Measurements from ENCODE around the gene PLPPR2. TPM values are rescaled to one million over a fixed set of nuclear protein-coding genes. Genes with fewer than 3 reads are reported as not detected.

The PLPPR2 gene
- total RNA-seq, 1 experiment from 2014 or later: 19.5 TPM

DNA sequence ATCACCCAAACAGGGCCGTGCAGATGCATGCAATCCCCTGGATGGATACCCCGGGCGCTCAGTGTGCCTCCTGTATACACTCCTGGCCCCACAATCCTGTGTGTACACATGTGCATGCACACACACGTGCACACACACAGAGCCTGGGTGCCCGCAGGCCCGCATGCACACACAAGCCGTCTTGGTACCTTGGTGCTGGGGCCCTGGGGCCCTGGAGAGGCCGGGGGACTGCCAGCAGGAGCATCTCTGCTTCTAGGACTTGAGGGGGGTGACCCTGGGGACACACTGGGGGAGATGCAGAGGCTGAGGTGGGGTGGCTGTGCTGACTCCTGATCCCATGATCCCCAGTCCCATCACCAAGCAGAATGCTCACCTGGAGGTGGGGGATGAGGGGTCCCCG, 44.4 kb downstream of the PLPPR2 start:
- no peak overlapping the region for H3K27ac Mint-ChIP-seq (ENCODE audit: low read depth, unreplicated experiment)
- intact Hi-C loops (cut with micrococcal nuclease): no loop called here
- H3K36me3 Mint-ChIP-seq (ENCODE audit: insufficient read depth, unreplicated experiment): no peaks in the 10 kb centered on the region
- H3K4me3 Mint-ChIP-seq (ENCODE audit: unreplicated experiment): no peak overlapping the region
- BruUV-seq (replicated peaks): no TSS peak
- ChIA-PET CTCF (interaction anchor here (0.7 to 1.6 kb wide), 2 partner anchors 18 to 104 kb away, joined by 3 to 5 read pairs; no protein-coding TSS in a partner anchor), POLR2A (no interaction called here)
- H3K27me3 Mint-ChIP-seq (ENCODE audit: insufficient read depth, unreplicated experiment): no peaks in the 10 kb centered on the region
- no peak for TF ChIP-seq CTCF (IDR thresholded peaks at IDR 0.05; ENCODE audit: unreplicated experiment)
- no peaks in the 10 kb centered on the region for H3K9me3 Mint-ChIP-seq (ENCODE audit: unreplicated experiment)
- no peak for DNase-seq (ENCODE audit: unreplicated experiment)
- no peaks in the 10 kb centered on the region for H3K4me1 Mint-ChIP-seq (ENCODE audit: insufficient read depth, unreplicated experiment)

GRCh38 chr19:11400798-11401197, 45.6 kb downstream of the PLPPR2 start:
- CTCF ChIA-PET: interaction anchor here (0.6 kb wide), 1 partner anchor 111 kb away, joined by 3 read pairs; no protein-coding TSS in a partner anchor

GRCh38 chr19:11401808-11402543, 46.7 kb downstream of the PLPPR2 start:
- POLR2A ChIA-PET: no interaction called here
- Mint-ChIP-seq H3K36me3 (ENCODE audit: insufficient read depth, unreplicated experiment) (no peaks in the 10 kb centered on the region), H3K27me3 (ENCODE audit: insufficient read depth, unreplicated experiment) (no peaks in the 10 kb centered on the region), H3K4me3 (ENCODE audit: unreplicated experiment) (no peak overlapping the region), H3K27ac (ENCODE audit: low read depth, unreplicated experiment) (no peak overlapping the region), H3K9me3 (ENCODE audit: unreplicated experiment) (no peaks in the 10 kb centered on the region), H3K4me1 (ENCODE audit: insufficient read depth, unreplicated experiment) (no peaks in the 10 kb centered on the region)
- no TSS peak for BruUV-seq (replicated peaks)
- TF ChIP-seq CTCF (IDR thresholded peaks at IDR 0.05; ENCODE audit: unreplicated experiment): no peak
- CTCF ChIA-PET: interaction anchor here (0.6 kb wide), 3 partner anchors 299 to 1301 kb away, joined by 3 to 4 read pairs (median 4); no protein-coding TSS in a partner anchor
- no peak for DNase-seq (ENCODE audit: unreplicated experiment)
- intact Hi-C loops (cut with micrococcal nuclease): no loop called here

More at GRCh38 chr19:11400798-11401197, 45.6 kb downstream of the PLPPR2 start:
- H3K4me3 Mint-ChIP-seq (ENCODE audit: unreplicated experiment): no peak overlapping the region
- H3K27me3 Mint-ChIP-seq (ENCODE audit: insufficient read depth, unreplicated experiment): no peaks in the 10 kb centered on the region
- POLR2A ChIA-PET: no interaction called here
- H3K36me3 Mint-ChIP-seq (ENCODE audit: insufficient read depth, unreplicated experiment): no peaks in the 10 kb centered on the region
- no peaks in the 10 kb centered on the region for H3K4me1 Mint-ChIP-seq (ENCODE audit: insufficient read depth, unreplicated experiment)
- DNase-seq (ENCODE audit: unreplicated experiment): no peak
- no peaks in the 10 kb centered on the region for H3K9me3 Mint-ChIP-seq (ENCODE audit: unreplicated experiment)
- intact Hi-C loops (cut with micrococcal nuclease): no loop called here
- no TSS peak for BruUV-seq (replicated peaks)
- no peak for TF ChIP-seq CTCF (IDR thresholded peaks at IDR 0.05; ENCODE audit: unreplicated experiment)
- H3K27ac Mint-ChIP-seq (ENCODE audit: low read depth, unreplicated experiment): no peak overlapping the region

- no peak for TF ChIP-seq CTCF (IDR thresholded peaks at IDR 0.05; ENCODE audit: unreplicated experiment)
- H3K4me3 Mint-ChIP-seq (ENCODE audit: unreplicated experiment): no peak overlapping the region
- no peaks in the 10 kb centered on the region for H3K4me1 Mint-ChIP-seq (ENCODE audit: insufficient read depth, unreplicated experiment)
- BruUV-seq (replicated peaks): no TSS peak
- no peaks in the 10 kb centered on the region for H3K9me3 Mint-ChIP-seq (ENCODE audit: unreplicated experiment)
- ChIA-PET POLR2A (no interaction called here), CTCF (interaction anchor here (1.0 kb wide), 1 partner anchor 22 kb away, joined by 3 read pairs; no protein-coding TSS in a partner anchor)
- H3K27ac Mint-ChIP-seq (ENCODE audit: low read depth, unreplicated experiment): no peak overlapping the region
- H3K27me3 Mint-ChIP-seq (ENCODE audit: insufficient read depth, unreplicated experiment): no peaks in the 10 kb centered on the region
- DNase-seq (ENCODE audit: unreplicated experiment): no peak
- intact Hi-C loops (cut with micrococcal nuclease): no loop called here
- H3K36me3 Mint-ChIP-seq (ENCODE audit: insufficient read depth, unreplicated experiment): no peaks in the 10 kb centered on the region
Observed at GRCh38 chr19:11404588-11405222, 49.5 kb downstream of the PLPPR2 start.

All from MCF 10A (cell line).